ENCODE results near the gene PRR5L.
"Not testable (repeated sequence)": the region's sequence is repeated elsewhere in the genome, so short reads cannot be mapped to it uniquely, and the experiment has no call there.

Gene PRR5L

GRCh38 chr11:36314434-36314767, 18.3 kb downstream of the PRR5L start:
- Histone ChIP-seq H3K9ac (ENCODE audit: low read length) (no peak overlapping the region), H4K20me1 (ENCODE audit: insufficient read depth, low read length) (no peaks in the 10 kb centered on the region), H2AFZ (ENCODE audit: low read length) (no peak overlapping the region), H3K4me1 (ENCODE audit: low read length) (no peaks in the 10 kb centered on the region), H3K79me2 (ENCODE audit: low read length) (no peaks in the 10 kb centered on the region), H3K4me2 (ENCODE audit: low read depth, low read length) (no peak overlapping the region), H3K27ac (ENCODE audit: low read length) (no peak overlapping the region), H3K36me3 (replicated peaks; ENCODE audit: insufficient read depth, low read length) (no peaks in the 10 kb centered on the region), H3F3A (ENCODE audit: insufficient read depth, low read length) (no peaks in the 10 kb centered on the region), H3K9me3 (replicated peaks; ENCODE audit: insufficient read depth, low read length) (no peaks in the 10 kb centered on the region), H3K4me3 (ENCODE audit: low read length) (no peak overlapping the region), H3K27me3 (replicated peaks; ENCODE audit: insufficient read depth, low read length) (no peaks in the 10 kb centered on the region), H3K9me2 (replicated peaks; ENCODE audit: insufficient read depth, low read length) (no peaks in the 10 kb centered on the region)
- TF ChIP-seq, protein P1, sequence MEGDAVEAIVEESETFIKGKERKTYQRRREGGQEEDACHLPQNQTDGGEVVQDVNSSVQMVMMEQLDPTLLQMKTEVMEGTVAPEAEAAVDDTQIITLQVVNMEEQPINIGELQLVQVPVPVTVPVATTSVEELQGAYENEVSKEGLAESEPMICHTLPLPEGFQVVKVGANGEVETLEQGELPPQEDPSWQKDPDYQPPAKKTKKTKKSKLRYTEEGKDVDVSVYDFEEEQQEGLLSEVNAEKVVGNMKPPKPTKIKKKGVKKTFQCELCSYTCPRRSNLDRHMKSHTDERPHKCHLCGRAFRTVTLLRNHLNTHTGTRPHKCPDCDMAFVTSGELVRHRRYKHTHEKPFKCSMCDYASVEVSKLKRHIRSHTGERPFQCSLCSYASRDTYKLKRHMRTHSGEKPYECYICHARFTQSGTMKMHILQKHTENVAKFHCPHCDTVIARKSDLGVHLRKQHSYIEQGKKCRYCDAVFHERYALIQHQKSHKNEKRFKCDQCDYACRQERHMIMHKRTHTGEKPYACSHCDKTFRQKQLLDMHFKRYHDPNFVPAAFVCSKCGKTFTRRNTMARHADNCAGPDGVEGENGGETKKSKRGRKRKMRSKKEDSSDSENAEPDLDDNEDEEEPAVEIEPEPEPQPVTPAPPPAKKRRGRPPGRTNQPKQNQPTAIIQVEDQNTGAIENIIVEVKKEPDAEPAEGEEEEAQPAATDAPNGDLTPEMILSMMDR (IDR thresholded peaks at IDR 0.05; ENCODE audit: low read length), result no peak
- TF ChIP-seq EZH2phosphoT487 (IDR thresholded peaks at IDR 0.05; ENCODE audit: low read length), result no peak
- no peak for TF ChIP-seq EZH2 (optimal IDR thresholded peaks at IDR 0.05; ENCODE audit: low read depth, low read length)
- no peak for DNase-seq

- H3K9me3 ChIP-seq (replicated peaks; ENCODE audit: insufficient read depth, low read length), result no peaks in the 10 kb centered on the region
- TF ChIP-seq EZH2phosphoT487 (IDR thresholded peaks at IDR 0.05; ENCODE audit: low read length) (no peak), EZH2 (optimal IDR thresholded peaks at IDR 0.05; ENCODE audit: low read depth, low read length) (no peak)
- TF ChIP-seq, protein P1 (IDR thresholded peaks at IDR 0.05; ENCODE audit: low read length), result no peak
- no peaks in the 10 kb centered on the region for H3K27me3 ChIP-seq (replicated peaks; ENCODE audit: insufficient read depth, low read length)
Observed at GRCh38 chr11:36316049-36316448, 20.0 kb downstream of the PRR5L start.

GRCh38 chr11:36317992-36318391, 21.9 kb downstream of the PRR5L start:
- H3K36me3 ChIP-seq (replicated peaks; ENCODE audit: insufficient read depth, low read length), result no peaks in the 10 kb centered on the region
- no peak overlapping the region for H3K27ac ChIP-seq (ENCODE audit: low read length)
- H3K9ac ChIP-seq (ENCODE audit: low read length), result no peak overlapping the region
- H3K4me1 ChIP-seq (ENCODE audit: low read length), result no peaks in the 10 kb centered on the region
- no peaks in the 10 kb centered on the region for H3K27me3 ChIP-seq (replicated peaks; ENCODE audit: insufficient read depth, low read length)
- no peaks in the 10 kb centered on the region for H3K9me2 ChIP-seq (replicated peaks; ENCODE audit: insufficient read depth, low read length)
- no peak for DNase-seq
- H3K4me3 ChIP-seq (ENCODE audit: low read length), result no peak overlapping the region
- TF ChIP-seq, protein P1 (IDR thresholded peaks at IDR 0.05; ENCODE audit: low read length), result no peak
- TF ChIP-seq EZH2phosphoT487 (IDR thresholded peaks at IDR 0.05; ENCODE audit: low read length), result no peak
- TF ChIP-seq EZH2 (optimal IDR thresholded peaks at IDR 0.05; ENCODE audit: low read depth, low read length), result no peak
- no peak overlapping the region for H3K4me2 ChIP-seq (ENCODE audit: low read depth, low read length)
- H3F3A ChIP-seq (ENCODE audit: insufficient read depth, low read length), result no peaks in the 10 kb centered on the region
- H3K79me2 ChIP-seq (ENCODE audit: low read length), result no peaks in the 10 kb centered on the region
- no peaks in the 10 kb centered on the region for H3K9me3 ChIP-seq (replicated peaks; ENCODE audit: insufficient read depth, low read length)
- no peak overlapping the region for H2AFZ ChIP-seq (ENCODE audit: low read length)
- H4K20me1 ChIP-seq (ENCODE audit: insufficient read depth, low read length), result no peaks in the 10 kb centered on the region

More at GRCh38 chr11:36316049-36316448, 20.0 kb downstream of the PRR5L start:
- Histone ChIP-seq H2AFZ (ENCODE audit: low read length) (no peak overlapping the region), H4K20me1 (ENCODE audit: insufficient read depth, low read length) (no peaks in the 10 kb centered on the region), H3K27ac (ENCODE audit: low read length) (no peak overlapping the region), H3F3A (ENCODE audit: insufficient read depth, low read length) (no peaks in the 10 kb centered on the region), H3K36me3 (replicated peaks; ENCODE audit: insufficient read depth, low read length) (no peaks in the 10 kb centered on the region), H3K79me2 (ENCODE audit: low read length) (no peaks in the 10 kb centered on the region), H3K4me1 (ENCODE audit: low read length) (no peaks in the 10 kb centered on the region), H3K9ac (ENCODE audit: low read length) (no peak overlapping the region), H3K9me2 (replicated peaks; ENCODE audit: insufficient read depth, low read length) (no peaks in the 10 kb centered on the region), H3K4me2 (ENCODE audit: low read depth, low read length) (no peak overlapping the region), H3K4me3 (ENCODE audit: low read length) (no peak overlapping the region)
- no peak for DNase-seq

DNA sequence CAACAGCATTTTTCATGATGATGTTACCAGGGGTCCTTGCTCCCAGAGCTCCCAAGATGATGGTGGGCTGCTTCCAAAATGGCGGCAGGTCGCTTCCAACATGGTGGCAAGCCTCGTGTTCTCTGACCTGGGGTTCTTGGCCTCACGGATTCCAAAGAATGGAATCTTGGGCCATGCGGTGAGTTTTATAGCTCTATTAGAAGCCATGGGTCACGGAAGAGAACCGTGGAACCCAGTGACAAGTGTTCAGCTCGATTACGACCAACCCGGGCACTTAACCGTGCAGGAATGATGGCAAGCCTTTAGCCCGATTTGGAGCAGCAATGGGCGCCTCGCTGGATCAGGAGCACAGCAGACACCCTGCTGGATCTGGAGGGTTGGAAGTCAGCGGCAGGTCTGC, 28.9 kb downstream of the PRR5L start:
- not testable (repeated sequence) for H4K20me1 ChIP-seq (ENCODE audit: insufficient read depth, low read length); DNase-seq; H3K4me3 ChIP-seq (ENCODE audit: low read length); H3K9me2 ChIP-seq (replicated peaks; ENCODE audit: insufficient read depth, low read length); H3K4me1 ChIP-seq (ENCODE audit: low read length); H3K27ac ChIP-seq (ENCODE audit: low read length); H3K9me3 ChIP-seq (replicated peaks; ENCODE audit: insufficient read depth, low read length); H3K27me3 ChIP-seq (replicated peaks; ENCODE audit: insufficient read depth, low read length); H3F3A ChIP-seq (ENCODE audit: insufficient read depth, low read length); H3K36me3 ChIP-seq (replicated peaks; ENCODE audit: insufficient read depth, low read length); H3K9ac ChIP-seq (ENCODE audit: low read length); H3K4me2 ChIP-seq (ENCODE audit: low read depth, low read length); H3K79me2 ChIP-seq (ENCODE audit: low read length); H2AFZ ChIP-seq (ENCODE audit: low read length)

GRCh38 chr11:36325403-36325802, 29.3 kb downstream of the PRR5L start:
- H3K9me2 ChIP-seq (replicated peaks; ENCODE audit: insufficient read depth, low read length); H3K4me2 ChIP-seq (ENCODE audit: low read depth, low read length); H3K4me1 ChIP-seq (ENCODE audit: low read length); H4K20me1 ChIP-seq (ENCODE audit: insufficient read depth, low read length); H3K4me3 ChIP-seq (ENCODE audit: low read length); H3K27ac ChIP-seq (ENCODE audit: low read length); H3K79me2 ChIP-seq (ENCODE audit: low read length); H3K9ac ChIP-seq (ENCODE audit: low read length); H3K9me3 ChIP-seq (replicated peaks; ENCODE audit: insufficient read depth, low read length); H3K36me3 ChIP-seq (replicated peaks; ENCODE audit: insufficient read depth, low read length); H2AFZ ChIP-seq (ENCODE audit: low read length); H3K27me3 ChIP-seq (replicated peaks; ENCODE audit: insufficient read depth, low read length); DNase-seq; H3F3A ChIP-seq (ENCODE audit: insufficient read depth, low read length): not testable (repeated sequence)

Measured in MM.1S (cell line).